ENCODE measurements around the gene FANCM.
"Not testable (repeated sequence)": the region's sequence is repeated elsewhere in the genome, so short reads cannot be mapped to it uniquely, and the experiment has no call there.

The FANCM gene

DNA sequence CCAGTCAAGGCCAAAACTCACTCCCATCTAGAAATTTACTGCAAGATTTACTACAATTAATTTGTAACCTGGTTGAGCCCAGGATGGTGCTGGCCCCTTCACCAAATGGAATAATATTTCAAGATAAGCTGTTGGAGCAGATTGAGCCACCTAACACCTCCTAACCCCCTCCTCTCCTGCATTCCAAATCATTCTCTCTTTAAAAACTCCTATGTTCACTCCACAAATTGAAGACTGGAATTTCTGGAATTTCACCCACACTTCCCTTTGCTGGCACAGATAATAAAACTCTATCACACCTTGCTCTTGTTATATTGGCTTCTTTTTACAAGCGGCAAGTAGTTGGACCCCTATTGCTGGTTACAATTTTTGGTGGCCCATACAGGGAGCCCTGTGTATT, 75.6 kb downstream of the FANCM start:
- no peak overlapping the region for H3K4me3 ChIP-seq (ENCODE audit: low read depth, low read length, poor library complexity, severe bottlenecking)
- no peak overlapping the region for H3K9ac ChIP-seq (ENCODE audit: low read length)
- no peaks in the 10 kb centered on the region for H3K4me1 ChIP-seq (ENCODE audit: insufficient read depth, low read length, severe bottlenecking)
- H3F3A ChIP-seq (ENCODE audit: insufficient read depth, low read length), result no peaks in the 10 kb centered on the region; the same call in 1 of the 2 replicates
- no peak overlapping the region for H3K27ac ChIP-seq (ENCODE audit: low read depth, low read length, poor library complexity, severe bottlenecking)
- no peaks in the 10 kb centered on the region for H4K20me1 ChIP-seq (ENCODE audit: insufficient read depth, low read length)
- peaks cover 86% of the 10 kb centered on the region for H3K36me3 ChIP-seq (ENCODE audit: insufficient read depth, low read length)
- H3K27me3 ChIP-seq (ENCODE audit: insufficient read depth, low read length), result no peaks in the 10 kb centered on the region
- no peaks in the 10 kb centered on the region for H3K9me2 ChIP-seq (ENCODE audit: low read depth, low read length)
- no peak overlapping the region for H3K4me2 ChIP-seq (ENCODE audit: low read length)
- H3K9me3 ChIP-seq (ENCODE audit: low read length), result no peaks in the 10 kb centered on the region
- TF ChIP-seq EZH2 (IDR thresholded peaks at IDR 0.05; ENCODE audit: borderline replicate concordance, low read length), result no peak
- TF ChIP-seq, protein P1, sequence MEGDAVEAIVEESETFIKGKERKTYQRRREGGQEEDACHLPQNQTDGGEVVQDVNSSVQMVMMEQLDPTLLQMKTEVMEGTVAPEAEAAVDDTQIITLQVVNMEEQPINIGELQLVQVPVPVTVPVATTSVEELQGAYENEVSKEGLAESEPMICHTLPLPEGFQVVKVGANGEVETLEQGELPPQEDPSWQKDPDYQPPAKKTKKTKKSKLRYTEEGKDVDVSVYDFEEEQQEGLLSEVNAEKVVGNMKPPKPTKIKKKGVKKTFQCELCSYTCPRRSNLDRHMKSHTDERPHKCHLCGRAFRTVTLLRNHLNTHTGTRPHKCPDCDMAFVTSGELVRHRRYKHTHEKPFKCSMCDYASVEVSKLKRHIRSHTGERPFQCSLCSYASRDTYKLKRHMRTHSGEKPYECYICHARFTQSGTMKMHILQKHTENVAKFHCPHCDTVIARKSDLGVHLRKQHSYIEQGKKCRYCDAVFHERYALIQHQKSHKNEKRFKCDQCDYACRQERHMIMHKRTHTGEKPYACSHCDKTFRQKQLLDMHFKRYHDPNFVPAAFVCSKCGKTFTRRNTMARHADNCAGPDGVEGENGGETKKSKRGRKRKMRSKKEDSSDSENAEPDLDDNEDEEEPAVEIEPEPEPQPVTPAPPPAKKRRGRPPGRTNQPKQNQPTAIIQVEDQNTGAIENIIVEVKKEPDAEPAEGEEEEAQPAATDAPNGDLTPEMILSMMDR (IDR thresholded peaks at IDR 0.05; ENCODE audit: low read length), result no peak
- H2AFZ ChIP-seq (ENCODE audit: low read length), result no peak overlapping the region
- no peaks in the 10 kb centered on the region for H3K79me2 ChIP-seq (ENCODE audit: insufficient read depth, low read length)

DNA sequence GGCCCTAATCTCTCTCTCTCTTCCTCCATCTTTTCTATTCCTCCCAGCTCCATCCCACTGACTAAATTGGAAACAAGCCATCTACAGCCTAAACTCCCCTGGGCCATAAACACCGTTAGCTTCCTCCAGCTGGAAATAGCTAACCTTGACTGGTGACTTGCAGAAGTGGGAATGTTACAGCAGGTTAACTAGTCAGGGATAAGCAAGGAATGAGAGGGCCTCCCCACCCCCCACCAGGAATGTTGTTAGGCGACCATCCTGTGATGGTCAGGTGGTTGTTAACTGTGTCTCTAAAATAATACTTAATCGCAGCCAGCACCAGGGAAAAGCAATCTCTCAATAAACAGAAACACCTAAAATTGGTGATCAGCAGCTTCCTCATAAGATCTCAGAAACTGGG, 76.5 kb downstream of the FANCM start:
- Histone ChIP-seq H3K4me2 (ENCODE audit: low read length) (no peak overlapping the region), H2AFZ (ENCODE audit: low read length) (no peak overlapping the region), H3K79me2 (ENCODE audit: insufficient read depth, low read length) (no peaks in the 10 kb centered on the region), H3K9ac (ENCODE audit: low read length) (no peak overlapping the region), H3K9me2 (ENCODE audit: low read depth, low read length) (no peaks in the 10 kb centered on the region), H3K4me3 (ENCODE audit: low read depth, low read length, poor library complexity, severe bottlenecking) (no peak overlapping the region), H3F3A (ENCODE audit: insufficient read depth, low read length) (no peaks in the 10 kb centered on the region; the same call in 1 of the 2 replicates), H3K36me3 (ENCODE audit: insufficient read depth, low read length) (peaks cover 86% of the 10 kb centered on the region), H3K27me3 (ENCODE audit: insufficient read depth, low read length) (no peaks in the 10 kb centered on the region), H3K4me1 (ENCODE audit: insufficient read depth, low read length, severe bottlenecking) (no peaks in the 10 kb centered on the region), H3K27ac (ENCODE audit: low read depth, low read length, poor library complexity, severe bottlenecking) (no peak overlapping the region), H3K9me3 (ENCODE audit: low read length) (no peaks in the 10 kb centered on the region), H4K20me1 (ENCODE audit: insufficient read depth, low read length) (no peaks in the 10 kb centered on the region)
- TF ChIP-seq EZH2 (IDR thresholded peaks at IDR 0.05; ENCODE audit: borderline replicate concordance, low read length), result no peak
- TF ChIP-seq, protein P1 (IDR thresholded peaks at IDR 0.05; ENCODE audit: low read length), result no peak

DNA sequence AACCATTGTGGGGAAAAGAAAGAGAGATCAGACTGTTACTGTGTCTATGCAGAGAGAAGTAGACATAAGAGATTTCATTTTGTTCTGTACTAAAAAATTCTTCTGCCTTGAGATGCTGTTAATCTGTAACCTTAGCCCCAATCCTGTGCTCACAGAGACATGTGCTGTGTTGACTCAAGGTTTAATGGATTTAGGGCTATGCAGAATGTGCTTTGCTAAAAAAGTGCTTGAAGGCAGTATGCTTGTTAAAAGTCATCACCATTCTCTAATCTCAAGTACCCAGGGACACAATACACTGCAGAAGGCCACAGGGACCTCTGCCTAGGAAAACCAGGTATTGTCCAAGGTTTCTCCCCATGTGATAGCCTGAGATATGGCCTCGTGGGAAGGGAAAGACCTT, 78.0 kb downstream of the FANCM start:
- not testable (repeated sequence) for H3K9me3 ChIP-seq (ENCODE audit: low read length); H3K4me1 ChIP-seq (ENCODE audit: insufficient read depth, low read length, severe bottlenecking); H3K79me2 ChIP-seq (ENCODE audit: insufficient read depth, low read length); H4K20me1 ChIP-seq (ENCODE audit: insufficient read depth, low read length); H3K4me3 ChIP-seq (ENCODE audit: low read depth, low read length, poor library complexity, severe bottlenecking); H3K27ac ChIP-seq (ENCODE audit: low read depth, low read length, poor library complexity, severe bottlenecking); H3F3A ChIP-seq (ENCODE audit: insufficient read depth, low read length); H3K27me3 ChIP-seq (ENCODE audit: insufficient read depth, low read length); H3K9ac ChIP-seq (ENCODE audit: low read length); H3K9me2 ChIP-seq (ENCODE audit: low read depth, low read length); H2AFZ ChIP-seq (ENCODE audit: low read length); H3K4me2 ChIP-seq (ENCODE audit: low read length)
- H3K36me3 ChIP-seq (ENCODE audit: insufficient read depth, low read length), result peaks cover 85% of the 10 kb centered on the region

DNA sequence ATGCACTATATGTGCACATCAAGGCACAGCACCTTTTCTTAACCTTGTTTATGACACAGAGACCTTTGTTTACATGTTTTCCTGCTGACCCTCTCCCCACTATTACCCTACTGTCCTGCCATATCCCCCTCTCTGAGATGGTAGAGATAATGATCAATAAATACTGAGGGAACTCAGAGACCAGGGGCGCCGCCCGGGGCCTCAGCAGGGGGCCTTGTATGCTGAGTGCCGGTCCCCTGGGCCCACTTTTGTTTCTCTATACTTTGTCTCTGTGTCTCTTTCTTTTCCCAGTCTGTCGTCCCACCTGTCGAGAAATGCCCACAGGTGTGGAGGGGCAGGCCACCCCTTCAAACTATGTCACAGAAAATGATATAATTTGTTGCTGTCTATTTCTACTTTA, 78.6 kb downstream of the FANCM start:
- H3F3A ChIP-seq (ENCODE audit: insufficient read depth, low read length); H3K4me1 ChIP-seq (ENCODE audit: insufficient read depth, low read length, severe bottlenecking); H2AFZ ChIP-seq (ENCODE audit: low read length); H3K27me3 ChIP-seq (ENCODE audit: insufficient read depth, low read length); H4K20me1 ChIP-seq (ENCODE audit: insufficient read depth, low read length); H3K4me2 ChIP-seq (ENCODE audit: low read length); H3K9me3 ChIP-seq (ENCODE audit: low read length); H3K79me2 ChIP-seq (ENCODE audit: insufficient read depth, low read length); H3K27ac ChIP-seq (ENCODE audit: low read depth, low read length, poor library complexity, severe bottlenecking); H3K9ac ChIP-seq (ENCODE audit: low read length); H3K9me2 ChIP-seq (ENCODE audit: low read depth, low read length); H3K4me3 ChIP-seq (ENCODE audit: low read depth, low read length, poor library complexity, severe bottlenecking): not testable (repeated sequence)
- peaks cover 86% of the 10 kb centered on the region for H3K36me3 ChIP-seq (ENCODE audit: insufficient read depth, low read length)
